Left ventricle myocardium inferior (tissue), 1 donor: ENCODE data around the gene TTLL10. TPM values are rescaled to one million over a fixed set of nuclear protein-coding genes. Genes with fewer than 3 reads are reported as not detected.
"Not testable (repeated sequence)": the region's sequence is repeated elsewhere in the genome, so short reads cannot be mapped to it uniquely, and the experiment has no call there.

ENCODE experiments used
- DNase-seq: peaks from one replicate; pipeline ENCODE4 v3.0.0-alpha.2; 2020
- H3K27ac ChIP-seq: fragments of 200-600 bp; replicated peaks from 2 replicates; pipeline ENCODE4 v1.8.0; 2021
- H3K27me3 ChIP-seq: fragments of 200-600 bp; 2 replicates; pipeline ENCODE4 v1.8.0; 2021; ENCODE audit warnings: low read depth
- H3K36me3 ChIP-seq: fragments of 200-600 bp; 2 replicates; pipeline ENCODE4 v1.8.0; 2021
- H3K4me1 ChIP-seq: fragments of 200-600 bp; 2 replicates; pipeline ENCODE4 v1.8.0; 2021
- H3K4me3 ChIP-seq: fragments of 200-600 bp; 2 replicates; pipeline ENCODE4 v1.8.0; 2021; ENCODE audit warnings: mild to moderate bottlenecking, moderate library complexity
- H3K9me3 ChIP-seq: fragments of 200-600 bp; replicated peaks from 2 replicates; pipeline ENCODE4 v1.8.0; 2021
- CTCF ChIP-seq: fragments of 200-600 bp; IDR thresholded peaks from 2 replicates; pipeline ENCODE4 v1.8.0; 2021; ENCODE audit warnings: antibody characterized with exemption, mild to moderate bottlenecking, borderline replicate concordance
- intact Hi-C: fragments of 100-400 bp; cut with micrococcal nuclease; formaldehyde crosslinking; loops from one replicate; pipeline ENCODE4 v1.11.0; 2022
- total RNA-seq: library from RNA; stranded (reverse); fragmentation: NEBNext Ultra II Directional; extraction: Animal tissue kit (Norgen Biotek cat#: 25700); gene quantifications from one replicate; pipeline ENCODE4 v1.2.1, GENCODE V29; 2021
- donor health status: DM: no; HTN: yes; CAD: no; lungs with severe emphysema.

The TTLL10 gene
- total RNA-seq, 1 donor from 2014 or later, result not detected

- TF ChIP-seq CTCF, result no peak
- H3K27ac ChIP-seq, result no peak overlapping the region
- no peaks in the 10 kb centered on the region for H3K27me3 ChIP-seq
- no peak for DNase-seq
- H3K9me3 ChIP-seq, result peaks cover 6% of the 10 kb centered on the region
- no peak overlapping the region for H3K4me3 ChIP-seq
- H3K36me3 ChIP-seq, result no peaks in the 10 kb centered on the region
- H3K4me1 ChIP-seq, result peaks cover 6% of the 10 kb centered on the region
- intact Hi-C loops, result no loop called here
These were observed 15.4 kb downstream of the TTLL10 start for GRCh38 chr1:1189111-1189510.

GRCh38 chr1:1191734-1192133 lies 18.1 kb downstream of the TTLL10 start:
- TF ChIP-seq CTCF, result no peak
- no peak for DNase-seq

GRCh38 chr1:1194723-1195122 lies 21.0 kb downstream of the TTLL10 start:
- no peaks in the 10 kb centered on the region for H3K4me1 ChIP-seq
- H3K4me3 ChIP-seq, result no peak overlapping the region
- no peaks in the 10 kb centered on the region for H3K36me3 ChIP-seq
- TF ChIP-seq CTCF, result no peak
- H3K9me3 ChIP-seq, result peaks cover 16% of the 10 kb centered on the region
- H3K27me3 ChIP-seq, result no peaks in the 10 kb centered on the region
- DNase-seq, result no peak
- intact Hi-C loops, result no loop called here
- no peak overlapping the region for H3K27ac ChIP-seq

More at GRCh38 chr1:1191734-1192133, 18.1 kb downstream of the TTLL10 start:
- H3K27ac ChIP-seq, result no peak overlapping the region
- H3K9me3 ChIP-seq, result peaks cover 21% of the 10 kb centered on the region
- H3K27me3 ChIP-seq, result no peaks in the 10 kb centered on the region
- peaks cover 6% of the 10 kb centered on the region for H3K4me1 ChIP-seq
- intact Hi-C loops, result no loop called here
- no peaks in the 10 kb centered on the region for H3K36me3 ChIP-seq
- H3K4me3 ChIP-seq, result no peak overlapping the region

- DNase-seq, result peak; percentile 4
- intact Hi-C loops, H3K4me3 ChIP-seq, H3K27me3 ChIP-seq, H3K27ac ChIP-seq, H3K4me1 ChIP-seq, H3K36me3 ChIP-seq: not testable (repeated sequence)
- peaks cover 16% of the 10 kb centered on the region for H3K9me3 ChIP-seq
These were observed 22.0 kb downstream of the TTLL10 start for GRCh38 chr1:1195726-1196125.

- peaks cover 16% of the 10 kb centered on the region for H3K4me1 ChIP-seq
- DNase-seq, result peak; percentile 1
These were observed 22.9 kb downstream of the TTLL10 start for GRCh38 chr1:1196431-1197187.

More at GRCh38 chr1:1196431-1197187, 22.9 kb downstream of the TTLL10 start:
- Histone ChIP-seq H3K27ac (no peak overlapping the region), H3K4me3 (no peak overlapping the region), H3K27me3 (peaks cover 16% of the 10 kb centered on the region), H3K9me3 (peaks cover 16% of the 10 kb centered on the region), H3K36me3 (no peaks in the 10 kb centered on the region)
- TF ChIP-seq CTCF, result no peak
- intact Hi-C loops, result no loop called here
